ENCODE measurements around the gene DSCAM.

DNA sequence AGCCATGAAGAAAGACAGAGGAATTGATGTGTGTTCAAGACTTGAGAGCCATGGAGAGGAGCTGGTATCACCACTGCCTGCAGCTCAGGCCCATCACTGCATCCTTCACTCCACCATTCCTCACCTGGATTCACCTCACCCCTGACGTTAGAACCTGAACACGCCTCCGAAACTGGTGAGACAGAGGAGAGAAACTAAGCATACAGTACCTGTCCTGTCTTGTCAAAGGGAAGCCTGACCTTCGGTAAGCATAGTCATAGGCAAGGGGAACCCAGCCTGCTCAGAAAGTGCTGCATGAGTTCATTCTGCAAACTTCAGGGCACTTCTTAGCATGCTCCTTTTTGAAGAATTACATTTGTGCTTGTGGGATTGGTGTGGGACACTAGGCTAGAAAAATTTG, 425.8 kb downstream of the DSCAM start:
- TF ChIP-seq, protein P1, sequence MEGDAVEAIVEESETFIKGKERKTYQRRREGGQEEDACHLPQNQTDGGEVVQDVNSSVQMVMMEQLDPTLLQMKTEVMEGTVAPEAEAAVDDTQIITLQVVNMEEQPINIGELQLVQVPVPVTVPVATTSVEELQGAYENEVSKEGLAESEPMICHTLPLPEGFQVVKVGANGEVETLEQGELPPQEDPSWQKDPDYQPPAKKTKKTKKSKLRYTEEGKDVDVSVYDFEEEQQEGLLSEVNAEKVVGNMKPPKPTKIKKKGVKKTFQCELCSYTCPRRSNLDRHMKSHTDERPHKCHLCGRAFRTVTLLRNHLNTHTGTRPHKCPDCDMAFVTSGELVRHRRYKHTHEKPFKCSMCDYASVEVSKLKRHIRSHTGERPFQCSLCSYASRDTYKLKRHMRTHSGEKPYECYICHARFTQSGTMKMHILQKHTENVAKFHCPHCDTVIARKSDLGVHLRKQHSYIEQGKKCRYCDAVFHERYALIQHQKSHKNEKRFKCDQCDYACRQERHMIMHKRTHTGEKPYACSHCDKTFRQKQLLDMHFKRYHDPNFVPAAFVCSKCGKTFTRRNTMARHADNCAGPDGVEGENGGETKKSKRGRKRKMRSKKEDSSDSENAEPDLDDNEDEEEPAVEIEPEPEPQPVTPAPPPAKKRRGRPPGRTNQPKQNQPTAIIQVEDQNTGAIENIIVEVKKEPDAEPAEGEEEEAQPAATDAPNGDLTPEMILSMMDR (IDR thresholded peaks at IDR 0.05): no peak
- no peak for TF ChIP-seq EP300 (IDR thresholded peaks at IDR 0.05)
- no peak for TF ChIP-seq POLR2A (IDR thresholded peaks at IDR 0.05)
- TF ChIP-seq POLR2AphosphoS5 (IDR thresholded peaks at IDR 0.05): no peak
